Stromal cell of bone marrow (primary cell): Measurements from ENCODE around the gene SRRM1.
"Not testable (repeated sequence)": the region's sequence is repeated elsewhere in the genome, so short reads cannot be mapped to it uniquely, and the experiment has no call there.

Experiments used
- DNase-seq: peaks from one replicate; pipeline ENCODE4 v3.0.0-alpha.2; 2012; ENCODE audit warnings: low read depth

Gene SRRM1

GRCh38 chr1:24694380-24694843, 51.3 kb downstream of the SRRM1 start:
- no peak for DNase-seq

- DNase-seq = no peak
These were observed 52.3 kb downstream of the SRRM1 start for GRCh38 chr1:24695202-24695974.

GRCh38 chr1:24696041-24696755, 53.1 kb downstream of the SRRM1 start:
- no peak for DNase-seq

GRCh38 chr1:24696756-24697330, 53.7 kb downstream of the SRRM1 start:
- DNase-seq = no peak

- not testable (repeated sequence) for DNase-seq
These were observed 54.4 kb downstream of the SRRM1 start for GRCh38 chr1:24697453-24698001.

- DNase-seq = not testable (repeated sequence)
These were observed 55.2 kb downstream of the SRRM1 start for GRCh38 chr1:24698326-24698725.

GRCh38 chr1:24699628-24700027, 56.5 kb downstream of the SRRM1 start:
- DNase-seq = no peak

- DNase-seq = no peak
These were observed 59.6 kb downstream of the SRRM1 start for GRCh38 chr1:24702511-24703293.

GRCh38 chr1:24704411-24705259, 61.5 kb downstream of the SRRM1 start:
- peak; percentile 44 for DNase-seq

- DNase-seq = peak; percentile 75
These were observed 62.4 kb downstream of the SRRM1 start for GRCh38 chr1:24705260-24706073.

- not testable (repeated sequence) for DNase-seq
These were observed 62.9 kb downstream of the SRRM1 start for GRCh38 chr1:24706074-24706389.

GRCh38 chr1:24707687-24708086, 64.6 kb downstream of the SRRM1 start:
- DNase-seq = no peak

- no peak for DNase-seq
These were observed 65.8 kb downstream of the SRRM1 start for GRCh38 chr1:24708938-24709337.

GRCh38 chr1:24709791-24710441, 66.8 kb downstream of the SRRM1 start:
- DNase-seq = no peak

- no peak for DNase-seq
These were observed 68.2 kb downstream of the SRRM1 start for GRCh38 chr1:24711329-24711728.

- DNase-seq = no peak
These were observed 70.1 kb downstream of the SRRM1 start for GRCh38 chr1:24713176-24713575.

GRCh38 chr1:24713736-24714135, 70.6 kb downstream of the SRRM1 start:
- no peak for DNase-seq

GRCh38 chr1:24714859-24715520, 71.9 kb downstream of the SRRM1 start:
- peak; percentile 54 for DNase-seq

- no peak for DNase-seq
These were observed 72.6 kb downstream of the SRRM1 start for GRCh38 chr1:24715658-24716057.
